Activated T-cell treated with anti-CD3 and anti-CD28 coated beads for 24 hours (primary cell): Measurements from ENCODE around the gene GANC.
"Not testable (repeated sequence)": the region's sequence is repeated elsewhere in the genome, so short reads cannot be mapped to it uniquely, and the experiment has no call there.

Source experiments
- DNase-seq: peaks from one replicate; pipeline ENCODE4 v3.0.0-alpha.2; 2020; ENCODE audit warnings: low read depth

GANC gene

GRCh38 chr15:42272939-42273899 is at the start of gene GANC, which contains the start of gene TMEM87A:
Gene GANC (plus strand): TSS chr15:42273201. CDS start chr15:42274482, 1,281 bp downstream.
Gene TMEM87A (minus strand): TSS chr15:42273433. CDS start chr15:42273398, 35 bp downstream.
- DNase-seq, result peak; percentile 98

- DNase-seq, result no peak
Observed at GRCh38 chr15:42226648-42227047, 46.4 kb upstream of the GANC start.

- DNase-seq, result no peak
Observed at GRCh38 chr15:42228036-42228435, 45.0 kb upstream of the GANC start.

GRCh38 chr15:42228981-42229380 is 44.0 kb upstream of the GANC start:
- DNase-seq, result not testable (repeated sequence)

- DNase-seq, result no peak
Observed at GRCh38 chr15:42231088-42231487, 41.9 kb upstream of the GANC start.

GRCh38 chr15:42232606-42233005 is 40.4 kb upstream of the GANC start:
- no peak for DNase-seq

- DNase-seq, result no peak
Observed at GRCh38 chr15:42233107-42233506, 39.9 kb upstream of the GANC start.

GRCh38 chr15:42239528-42240182 is 33.3 kb upstream of the GANC start:
- no peak for DNase-seq

- DNase-seq, result no peak
Observed at GRCh38 chr15:42240823-42241222, 32.2 kb upstream of the GANC start.

GRCh38 chr15:42253300-42253699 is 19.7 kb upstream of the GANC start:
- no peak for DNase-seq

GRCh38 chr15:42264795-42265194 is 8.2 kb upstream of the GANC start:
- no peak for DNase-seq

GRCh38 chr15:42267286-42267685 is 5.7 kb upstream of the GANC start:
- DNase-seq, result no peak

- no peak for DNase-seq
Observed at GRCh38 chr15:42270551-42270950, 2.5 kb upstream of the GANC start.

GRCh38 chr15:42270996-42271395 is 2.0 kb upstream of the GANC start:
- no peak for DNase-seq

- peak; percentile 59 for DNase-seq
Observed at GRCh38 chr15:42273900-42274701, 1.1 kb downstream of the GANC start.

GRCh38 chr15:42274702-42274989 is 1.6 kb downstream of the GANC start:
- no peak for DNase-seq

GRCh38 chr15:42275780-42276391 is 2.9 kb downstream of the GANC start:
- DNase-seq, result no peak

GRCh38 chr15:42276762-42277161 is 3.8 kb downstream of the GANC start:
- no peak for DNase-seq

- DNase-seq, result no peak
Observed at GRCh38 chr15:42279234-42279723, 6.3 kb downstream of the GANC start.

- DNase-seq, result no peak
Observed at GRCh38 chr15:42282344-42282743, 9.3 kb downstream of the GANC start.

GRCh38 chr15:42282926-42283325 is 9.9 kb downstream of the GANC start:
- no peak for DNase-seq

- DNase-seq, result no peak
Observed at GRCh38 chr15:42283671-42284070, 10.7 kb downstream of the GANC start.
